Endothelial cell of umbilical vein (primary cell): Measurements from ENCODE around the gene LIPI. TPM values are rescaled to one million over a fixed set of nuclear protein-coding genes. Genes with fewer than 3 reads are reported as not detected.
"Not testable (repeated sequence)": the region's sequence is repeated elsewhere in the genome, so short reads cannot be mapped to it uniquely, and the experiment has no call there.

Source experiments
- BruUV-seq: library from RNA; stranded (reverse); fragments of 400-500 nt; replicated peaks from 2 replicates; lab custom pipeline; 2021; lab: Mats Ljungman, UMichigan
- CTCF ChIA-PET: fragments of 300-600, 350-600 bp; sonication (Branson Sonifier 250); formaldehyde crosslinking; loops from one replicate; lab custom pipeline; 2021; ENCODE audit warnings: antibody characterized with exemption, inconsistent platforms; lab: Charles Lee
- POLR2A ChIA-PET: fragments of 300-600, 350-600 bp; sonication (Branson Sonifier 250); formaldehyde crosslinking; loops from one replicate; lab custom pipeline; 2021; ENCODE audit warnings: antibody characterized with exemption, inconsistent platforms; lab: Charles Lee
- DNase-seq: peaks from one replicate; pipeline ENCODE4 v3.0.0-alpha.2; 2011; ENCODE audit warnings: low read depth, low spot score
- FAIRE-seq: peaks from 2 replicates; lab custom pipeline; 2011; peaks lifted over from hg19 to GRCh38; lab: Jason Lieb, UNC
- H2AFZ ChIP-seq: 2 replicates; pipeline ENCODE4 v1.6.0; 2012; ENCODE audit warnings: low read depth, low read length, control low read depth, inconsistent platforms
- H3K27ac ChIP-seq: 2 replicates; pipeline ENCODE4 v1.5.1; 2011; ENCODE audit warnings: low read depth, mild to moderate bottlenecking, control low read depth, low read length, moderate library complexity; ENCODE audit not compliant: insufficient read depth
- H3K27me3 ChIP-seq, 2 experiments: 2 replicates each; pipeline versions ENCODE4 v1.6.0 to v1.6.1; 2011; ENCODE audit warnings: low read length in 2 of 2, mixed read lengths in 1 of 2; ENCODE audit not compliant: control insufficient read depth in 2 of 2, insufficient read depth in 2 of 2
- H3K36me3 ChIP-seq, 2 experiments: 2 replicates in 1 of 2; 3 replicates in 1 of 2; pipeline ENCODE4 v1.5.1; 2011; ENCODE audit warnings: low read length in 2 of 2, mild to moderate bottlenecking in 1 of 2, moderate library complexity in 1 of 2; ENCODE audit not compliant: control insufficient read depth in 2 of 2, insufficient read depth in 2 of 2; ENCODE audit errors: extremely low read depth in 1 of 2
- H3K4me1 ChIP-seq: 3 replicates; pipeline ENCODE4 v1.5.1; 2011; ENCODE audit warnings: mild to moderate bottlenecking, low read length; ENCODE audit not compliant: control insufficient read depth, insufficient read depth; ENCODE audit errors: extremely low read depth
- H3K4me2 ChIP-seq: 2 replicates; pipeline ENCODE4 v1.6.1; 2011; ENCODE audit warnings: low read length, control low read depth, mixed read lengths; ENCODE audit not compliant: insufficient read depth
- H3K4me3 ChIP-seq, 3 experiments: fragments of 200-600 bp in 1 of 3; sonication (generic), shearing (Covaris generic) in 1 of 3; replicated peaks in 1 of 3; 2 replicates each; pipeline ENCODE4 v1.5.1; 2011 to 2016; ENCODE audit warnings: control low read depth in 3 of 3, low read length in 3 of 3, mild to moderate bottlenecking in 2 of 3, inconsistent platforms in 1 of 3, low read depth in 1 of 3, moderate library complexity in 1 of 3; ENCODE audit not compliant: insufficient read depth in 1 of 3
- H3K79me2 ChIP-seq: 2 replicates; pipeline ENCODE4 v1.6.0; 2012; ENCODE audit warnings: low read length, inconsistent platforms; ENCODE audit not compliant: control insufficient read depth, insufficient read depth
- H3K9ac ChIP-seq: replicated peaks from 2 replicates; pipeline ENCODE3; 2011; ENCODE audit warnings: low read length, control low read depth; ENCODE audit not compliant: insufficient read depth; ENCODE audit errors: extremely low read depth
- H3K9me1 ChIP-seq: replicated peaks from 3 replicates; pipeline ENCODE4 v1.6.0; 2011; ENCODE audit warnings: mild to moderate bottlenecking, low read length; ENCODE audit not compliant: control insufficient read depth, insufficient read depth; ENCODE audit errors: extremely low read depth
- H3K9me3 ChIP-seq: replicated peaks from 2 replicates; pipeline ENCODE4 v1.5.1; 2012; ENCODE audit warnings: low read length, inconsistent platforms; ENCODE audit not compliant: control insufficient read depth, insufficient read depth
- H4K20me1 ChIP-seq: replicated peaks from 2 replicates; pipeline ENCODE3; 2011; ENCODE audit warnings: mild to moderate bottlenecking, low read length; ENCODE audit not compliant: control insufficient read depth, insufficient read depth; ENCODE audit errors: extremely low read depth
- FOS ChIP-seq: IDR thresholded peaks from 2 replicates; pipeline ENCODE4 v1.6.1; 2011; ENCODE audit warnings: mild to moderate bottlenecking, low read length, moderate library complexity, borderline replicate concordance; ENCODE audit not compliant: insufficient read depth
- dilution Hi-C: fragments of 300-500 bp; cut with MboI; formaldehyde crosslinking; loops from one replicate; pipeline ENCODE4 v1.15.0; 2019; ENCODE audit warnings: low sequenced_read_pairs; ENCODE audit not compliant: extremely low pct_ligation_motif_present
- intact Hi-C: fragments of 100-400 bp; cut with micrococcal nuclease; formaldehyde crosslinking; loops from one replicate; pipeline ENCODE4 v1.10.0; 2022
- polyA plus RNA-seq, 4 experiments: library from polyadenylated mRNA; depleted of rRNA in 3 of 4; stranded (reverse) in 3 of 4; unstranded in 1 of 4; fragments of >200 nt; gene quantifications; 2 replicates each; pipeline versions ENCODE4 v1.2.1 to v1.2.3, GENCODE V29; 2011 to 2012; ENCODE audit warnings: missing spikeins in 1 of 4
- total RNA-seq: library from RNA; stranded (reverse); gene quantifications from 2 replicates; pipeline ENCODE4 v1.2.3, GENCODE V29; 2021

Gene LIPI
- total and polyA plus RNA-seq, 2 donors (not counting 3 experiments of a cell fraction or from before 2014, with no cell fraction given), result not detected

GRCh38 chr21:14064296-14064645 is 146.5 kb downstream of the LIPI start:
- FAIRE-seq (no peak), DNase-seq (no peak)
- dilution Hi-C loops (no loop called here), intact Hi-C loops (no loop called here)
- no peak for TF ChIP-seq FOS
- Histone ChIP-seq H2AFZ (no peak overlapping the region), H3K27me3 (no peaks in the 10 kb centered on the region), H3K9me1 (no peaks in the 10 kb centered on the region), H3K79me2 (no peaks in the 10 kb centered on the region), H3K36me3 (no peaks in the 10 kb centered on the region), H3K27ac (no peak overlapping the region), H3K4me2 (no peak overlapping the region), H3K4me3 (no peak overlapping the region), H4K20me1 (no peaks in the 10 kb centered on the region), H3K4me1 (no peaks in the 10 kb centered on the region), H3K9ac (no peak overlapping the region), H3K9me3 (no peaks in the 10 kb centered on the region)
- BruUV-seq, result no TSS peak
- CTCF ChIA-PET, result no interaction called here
- POLR2A ChIA-PET, result no interaction called here

- H3K27me3 ChIP-seq, FAIRE-seq, H3K9me1 ChIP-seq, H3K79me2 ChIP-seq, POLR2A ChIA-PET, H3K27ac ChIP-seq, H3K36me3 ChIP-seq, H2AFZ ChIP-seq, CTCF ChIA-PET, DNase-seq, H3K4me1 ChIP-seq, intact Hi-C loops, H3K4me2 ChIP-seq, H3K9ac ChIP-seq, H3K9me3 ChIP-seq, H3K4me3 ChIP-seq, dilution Hi-C loops, H4K20me1 ChIP-seq, BruUV-seq: not testable (repeated sequence)
Observed at GRCh38 chr21:14063620-14064295, 147.0 kb downstream of the LIPI start.

- H3K27ac ChIP-seq, H3K4me3 ChIP-seq, POLR2A ChIA-PET, dilution Hi-C loops, H3K27me3 ChIP-seq, BruUV-seq, intact Hi-C loops, H3K4me1 ChIP-seq, CTCF ChIA-PET, H3K36me3 ChIP-seq, H3K79me2 ChIP-seq, H4K20me1 ChIP-seq, H3K9ac ChIP-seq, DNase-seq, H2AFZ ChIP-seq, FAIRE-seq, H3K4me2 ChIP-seq, H3K9me3 ChIP-seq, H3K9me1 ChIP-seq: not testable (repeated sequence)
Observed at GRCh38 chr21:14062684-14063083, 148.1 kb downstream of the LIPI start.

- H3K36me3 ChIP-seq, H2AFZ ChIP-seq, H3K9ac ChIP-seq, H3K4me3 ChIP-seq, H3K9me1 ChIP-seq, H3K4me1 ChIP-seq, H3K79me2 ChIP-seq, POLR2A ChIA-PET, H3K27ac ChIP-seq, CTCF ChIA-PET, H3K27me3 ChIP-seq, FAIRE-seq, DNase-seq, intact Hi-C loops, H4K20me1 ChIP-seq, dilution Hi-C loops, BruUV-seq, H3K4me2 ChIP-seq, H3K9me3 ChIP-seq: not testable (repeated sequence)
Observed at GRCh38 chr21:14061820-14062219, 148.9 kb downstream of the LIPI start.
